Astrocyte of the cerebellum (primary cell): ENCODE data around the gene EIF4E1B.

Experiments used
- DNase-seq: peaks from one replicate; pipeline ENCODE4 v3.0.0-alpha.2; 2011; ENCODE audit warnings: low read depth
- H3K4me3 ChIP-seq: 2 replicates; pipeline ENCODE4 v1.5.1; 2011; ENCODE audit warnings: mild to moderate bottlenecking, low read depth, low read length, moderate library complexity
- CTCF ChIP-seq: IDR thresholded peaks from 2 replicates; pipeline ENCODE4 v1.5.1; 2012; ENCODE audit warnings: low read length, low read depth, moderate library complexity, mild to moderate bottlenecking; ENCODE audit errors: missing control alignments
- in situ Hi-C: cut with HindIII; loops from 2 replicates; pipeline ENCODE4 v1.10.0; 2017; ENCODE audit warnings: low sequenced_read_pairs

Gene EIF4E1B

GRCh38 chr5:176664886-176665285 is 34.4 kb downstream of the EIF4E1B start:
- no peak overlapping the region for H3K4me3 ChIP-seq
- in situ Hi-C loops, result no loop called here
- no peak for DNase-seq
- TF ChIP-seq CTCF, result no peak

GRCh38 chr5:176665517-176665916 is 35.0 kb downstream of the EIF4E1B start:
- no peak overlapping the region for H3K4me3 ChIP-seq
- in situ Hi-C loops, result no loop called here
- DNase-seq, result no peak
- no peak for TF ChIP-seq CTCF

- no peak for DNase-seq
- no peak for TF ChIP-seq CTCF
- no peak overlapping the region for H3K4me3 ChIP-seq
- in situ Hi-C loops, result no loop called here
These were observed 37.2 kb downstream of the EIF4E1B start for GRCh38 chr5:176667637-176668036.

- TF ChIP-seq CTCF, result no peak
- H3K4me3 ChIP-seq, result no peak overlapping the region
- in situ Hi-C loops, result no loop called here
- DNase-seq, result no peak
These were observed 40.0 kb downstream of the EIF4E1B start for GRCh38 chr5:176670449-176670848.

- H3K4me3 ChIP-seq, result no peak overlapping the region
- TF ChIP-seq CTCF, result no peak
- in situ Hi-C loops, result no loop called here
- DNase-seq, result no peak
These were observed 40.9 kb downstream of the EIF4E1B start for GRCh38 chr5:176671399-176671798.

GRCh38 chr5:176671890-176672747 is 41.6 kb downstream of the EIF4E1B start:
- TF ChIP-seq CTCF, result no peak

More at GRCh38 chr5:176671890-176672747, 41.6 kb downstream of the EIF4E1B start:
- no peak overlapping the region for H3K4me3 ChIP-seq
- no peak for DNase-seq
- in situ Hi-C loops, result no loop called here
